DMS79 treated with DMSO at 0.1 percent for 48 hours (cell line): ENCODE results near the gene RCBTB2.
"Not testable (repeated sequence)": the region's sequence is repeated elsewhere in the genome, so short reads cannot be mapped to it uniquely, and the experiment has no call there.

ENCODE experiments used
- DNase-seq: peaks from one replicate; lab custom pipeline; 2025; lab: John Stamatoyannopoulos, UW

Gene RCBTB2

GRCh38 chr13:48494874-48495273 lies 38.0 kb downstream of the RCBTB2 start:
- DNase-seq = no peak

GRCh38 chr13:48493851-48494250 lies 39.0 kb downstream of the RCBTB2 start:
- no peak for DNase-seq

- no peak for DNase-seq
These were observed 39.7 kb downstream of the RCBTB2 start for GRCh38 chr13:48493066-48493765.

- DNase-seq = no peak
These were observed 40.3 kb downstream of the RCBTB2 start for GRCh38 chr13:48492470-48493065.

GRCh38 chr13:48492096-48492440 lies 40.8 kb downstream of the RCBTB2 start:
- DNase-seq = no peak

GRCh38 chr13:48491423-48492095 lies 41.3 kb downstream of the RCBTB2 start:
- no peak for DNase-seq

GRCh38 chr13:48490241-48490640 lies 42.6 kb downstream of the RCBTB2 start:
- no peak for DNase-seq

GRCh38 chr13:48489666-48490065 lies 43.2 kb downstream of the RCBTB2 start:
- no peak for DNase-seq

GRCh38 chr13:48488995-48489394 lies 43.9 kb downstream of the RCBTB2 start:
- no peak for DNase-seq

GRCh38 chr13:48487968-48488367 lies 44.9 kb downstream of the RCBTB2 start:
- no peak for DNase-seq

- no peak for DNase-seq
These were observed 46.0 kb downstream of the RCBTB2 start for GRCh38 chr13:48486836-48487235.

GRCh38 chr13:48486362-48486761 lies 46.5 kb downstream of the RCBTB2 start:
- no peak for DNase-seq

- no peak for DNase-seq
These were observed 47.4 kb downstream of the RCBTB2 start for GRCh38 chr13:48485432-48485831.

- no peak for DNase-seq
These were observed 49.3 kb downstream of the RCBTB2 start for GRCh38 chr13:48483575-48483974.

GRCh38 chr13:48478391-48478790 lies 54.5 kb downstream of the RCBTB2 start:
- no peak for DNase-seq

- DNase-seq = no peak
These were observed 55.6 kb downstream of the RCBTB2 start for GRCh38 chr13:48477191-48477855.

- DNase-seq = no peak
These were observed 56.2 kb downstream of the RCBTB2 start for GRCh38 chr13:48476686-48477085.

GRCh38 chr13:48476215-48476614 lies 56.7 kb downstream of the RCBTB2 start:
- no peak for DNase-seq

- DNase-seq = no peak
These were observed 57.6 kb downstream of the RCBTB2 start for GRCh38 chr13:48475230-48475629.

GRCh38 chr13:48457578-48458242 lies 75.2 kb downstream of the RCBTB2 start:
- no peak for DNase-seq

- no peak for DNase-seq
These were observed 76.3 kb downstream of the RCBTB2 start for GRCh38 chr13:48456546-48456945.

GRCh38 chr13:48451196-48451595 lies 81.7 kb downstream of the RCBTB2 start:
- not testable (repeated sequence) for DNase-seq
